Measurements from ENCODE around the gene CALCOCO1. TPM values are rescaled to one million over a fixed set of nuclear protein-coding genes. Genes with fewer than 3 reads are reported as not detected.

The CALCOCO1 gene
- total and polyA plus RNA-seq, 2 of the 13 experiments (the other 11 are each of a cell fraction or from before 2014, with no cell fraction given) = 7.7 to 47.7 TPM

- TF ChIP-seq, protein P1, sequence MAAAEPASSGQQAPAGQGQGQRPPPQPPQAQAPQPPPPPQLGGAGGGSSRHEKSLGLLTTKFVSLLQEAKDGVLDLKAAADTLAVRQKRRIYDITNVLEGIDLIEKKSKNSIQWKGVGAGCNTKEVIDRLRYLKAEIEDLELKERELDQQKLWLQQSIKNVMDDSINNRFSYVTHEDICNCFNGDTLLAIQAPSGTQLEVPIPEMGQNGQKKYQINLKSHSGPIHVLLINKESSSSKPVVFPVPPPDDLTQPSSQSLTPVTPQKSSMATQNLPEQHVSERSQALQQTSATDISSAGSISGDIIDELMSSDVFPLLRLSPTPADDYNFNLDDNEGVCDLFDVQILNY (CRISPR knock-in tag; conservative IDR thresholded peaks at IDR 0.05) = no peak
- TF ChIP-seq RFX3 (CRISPR knock-in tag; IDR thresholded peaks at IDR 0.05) = no peak
- no peak for TF ChIP-seq ZBTB1 (CRISPR knock-in tag; IDR thresholded peaks at IDR 0.05; ENCODE audit: borderline replicate concordance)
- TF ChIP-seq, protein P2, sequence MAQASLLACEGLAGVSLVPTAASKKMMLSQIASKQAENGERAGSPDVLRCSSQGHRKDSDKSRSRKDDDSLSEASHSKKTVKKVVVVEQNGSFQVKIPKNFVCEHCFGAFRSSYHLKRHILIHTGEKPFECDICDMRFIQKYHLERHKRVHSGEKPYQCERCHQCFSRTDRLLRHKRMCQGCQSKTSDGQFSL (CRISPR knock-in tag; IDR thresholded peaks at IDR 0.05) = no peak
- no peak for TF ChIP-seq CTCF (CRISPR knock-in tag; IDR thresholded peaks at IDR 0.05)
- no peak for TF ChIP-seq ZNF558 (CRISPR knock-in tag; IDR thresholded peaks at IDR 0.05; ENCODE audit: borderline replicate concordance)
- TF ChIP-seq U2AF1 (optimal IDR thresholded peaks at IDR 0.05; ENCODE audit: low read depth, low read length) = no peak
- TF ChIP-seq ZNF121 (CRISPR knock-in tag; IDR thresholded peaks at IDR 0.05) = no peak
- peak; percentile 95 for TF ChIP-seq MTF2 (CRISPR knock-in tag; IDR thresholded peaks at IDR 0.05; ENCODE audit: borderline replicate concordance)
- TF ChIP-seq KAT7 (CRISPR knock-in tag; IDR thresholded peaks at IDR 0.05; ENCODE audit: borderline replicate concordance) = no peak
- TF ChIP-seq CREBL2 (CRISPR knock-in tag; IDR thresholded peaks at IDR 0.05; ENCODE audit: borderline replicate concordance) = 0 out of 2 replicates have a peak, but pooled peaks have one; percentile 49
- 0 out of 2 replicates have a peak, but pooled peaks have one; percentile 19 for TF ChIP-seq ZMYM3 (CRISPR knock-in tag; IDR thresholded peaks at IDR 0.05)
- no peak for TF ChIP-seq ZFP82 (CRISPR knock-in tag; IDR thresholded peaks at IDR 0.05; ENCODE audit: borderline replicate concordance)
- TF ChIP-seq PPARG (CRISPR knock-in tag; conservative IDR thresholded peaks at IDR 0.05) = peak; percentile 84
- TF ChIP-seq ZNF75D (CRISPR knock-in tag; IDR thresholded peaks at IDR 0.05; ENCODE audit: borderline replicate concordance) = no peak
- TF ChIP-seq, protein P3, sequence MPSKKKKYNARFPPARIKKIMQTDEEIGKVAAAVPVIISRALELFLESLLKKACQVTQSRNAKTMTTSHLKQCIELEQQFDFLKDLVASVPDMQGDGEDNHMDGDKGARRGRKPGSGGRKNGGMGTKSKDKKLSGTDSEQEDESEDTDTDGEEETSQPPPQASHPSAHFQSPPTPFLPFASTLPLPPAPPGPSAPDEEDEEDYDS (CRISPR knock-in tag; IDR thresholded peaks at IDR 0.05) = peak; percentile 79; the same call in 1 of the 2 replicates
- no peak for TF ChIP-seq ZBTB44 (CRISPR knock-in tag; IDR thresholded peaks at IDR 0.05)
- TF ChIP-seq, protein P4, sequence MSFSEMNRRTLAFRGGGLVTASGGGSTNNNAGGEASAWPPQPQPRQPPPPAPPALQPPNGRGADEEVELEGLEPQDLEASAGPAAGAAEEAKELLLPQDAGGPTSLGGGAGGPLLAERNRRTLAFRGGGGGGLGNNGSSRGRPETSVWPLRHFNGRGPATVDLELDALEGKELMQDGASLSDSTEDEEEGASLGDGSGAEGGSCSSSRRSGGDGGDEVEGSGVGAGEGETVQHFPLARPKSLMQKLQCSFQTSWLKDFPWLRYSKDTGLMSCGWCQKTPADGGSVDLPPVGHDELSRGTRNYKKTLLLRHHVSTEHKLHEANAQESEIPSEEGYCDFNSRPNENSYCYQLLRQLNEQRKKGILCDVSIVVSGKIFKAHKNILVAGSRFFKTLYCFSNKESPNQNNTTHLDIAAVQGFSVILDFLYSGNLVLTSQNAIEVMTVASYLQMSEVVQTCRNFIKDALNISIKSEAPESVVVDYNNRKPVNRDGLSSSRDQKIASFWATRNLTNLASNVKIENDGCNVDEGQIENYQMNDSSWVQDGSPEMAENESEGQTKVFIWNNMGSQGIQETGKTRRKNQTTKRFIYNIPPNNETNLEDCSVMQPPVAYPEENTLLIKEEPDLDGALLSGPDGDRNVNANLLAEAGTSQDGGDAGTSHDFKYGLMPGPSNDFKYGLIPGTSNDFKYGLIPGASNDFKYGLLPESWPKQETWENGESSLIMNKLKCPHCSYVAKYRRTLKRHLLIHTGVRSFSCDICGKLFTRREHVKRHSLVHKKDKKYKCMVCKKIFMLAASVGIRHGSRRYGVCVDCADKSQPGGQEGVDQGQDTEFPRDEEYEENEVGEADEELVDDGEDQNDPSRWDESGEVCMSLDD (CRISPR knock-in tag; IDR thresholded peaks at IDR 0.05; ENCODE audit: borderline replicate concordance) = no peak
- TF ChIP-seq GTF3A (CRISPR knock-in tag; conservative IDR thresholded peaks at IDR 0.05) = no peak
- TF ChIP-seq ARHGAP35 (CRISPR knock-in tag; IDR thresholded peaks at IDR 0.05; ENCODE audit: borderline replicate concordance) = no peak
- no peak for TF ChIP-seq HMG20A (CRISPR knock-in tag; IDR thresholded peaks at IDR 0.05; ENCODE audit: borderline replicate concordance)
Observed at GRCh38 chr12:53727310-53728041, at the start of gene CALCOCO1 (continued).

All from HepG2 (cell line).